GM06990 (cell line): Measurements from ENCODE around the gene SPTBN5.

Experiments
- DNase-seq: peaks from one replicate; pipeline ENCODE4 v3.0.0-alpha.2; 2011; ENCODE audit not compliant: insufficient read length; ENCODE audit errors: extremely low read depth
- H3K27me3 ChIP-seq: replicated peaks from 2 replicates; pipeline ENCODE4 v1.6.0; 2011; ENCODE audit warnings: low read length; ENCODE audit not compliant: control insufficient read depth, insufficient read depth
- H3K36me3 ChIP-seq: 2 replicates; pipeline ENCODE4 v1.5.1; 2011; ENCODE audit warnings: low read length; ENCODE audit not compliant: control insufficient read depth, insufficient read depth
- H3K4me3 ChIP-seq: replicated peaks from 2 replicates; pipeline ENCODE4 v1.5.1; 2011; ENCODE audit warnings: low read depth, mild to moderate bottlenecking, control low read depth, low read length
- TF ChIP-seq, protein P1 (sequence below): IDR thresholded peaks from 2 replicates; pipeline ENCODE4 v1.5.1; 2011; ENCODE audit warnings: low read length, control low read depth, mild to moderate bottlenecking, inconsistent platforms; ENCODE audit not compliant: insufficient read depth, poor library complexity, severe bottlenecking

SPTBN5 gene

DNA sequence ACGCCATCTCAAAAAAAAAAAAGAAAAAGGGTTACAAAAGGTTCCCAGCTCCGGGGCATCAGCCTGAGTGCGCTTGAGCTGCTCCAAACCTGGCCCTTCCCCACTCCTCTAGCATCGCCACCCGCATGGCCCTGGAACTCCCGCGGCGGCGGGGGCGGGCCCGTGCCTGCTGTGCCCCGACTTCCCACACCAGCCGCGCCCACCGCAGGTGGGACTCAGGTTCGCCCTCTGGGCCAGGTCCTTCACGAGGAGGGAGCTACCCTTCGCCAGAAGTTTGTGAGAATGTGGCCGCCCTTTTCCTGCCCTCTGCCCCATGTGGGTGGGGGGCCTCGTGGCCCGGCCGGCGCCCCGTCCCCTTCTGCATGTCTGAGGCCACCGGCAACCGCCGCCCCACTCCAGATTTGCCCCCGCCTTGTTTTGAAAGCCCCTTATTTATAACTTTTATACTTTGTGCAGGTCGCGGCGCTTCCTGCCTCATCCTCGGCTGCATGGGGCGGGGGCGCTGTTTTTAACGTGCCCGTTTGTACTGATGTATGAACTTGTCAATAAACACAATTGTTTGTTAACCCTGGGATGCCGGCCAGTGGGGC, 66.5 kb downstream of the SPTBN5 start:
- H3K36me3 ChIP-seq: peaks cover 16% of the 10 kb centered on the region
- no peaks in the 10 kb centered on the region for H3K27me3 ChIP-seq
- H3K4me3 ChIP-seq: peak overlapping the region; percentile 58
- TF ChIP-seq, protein P1, sequence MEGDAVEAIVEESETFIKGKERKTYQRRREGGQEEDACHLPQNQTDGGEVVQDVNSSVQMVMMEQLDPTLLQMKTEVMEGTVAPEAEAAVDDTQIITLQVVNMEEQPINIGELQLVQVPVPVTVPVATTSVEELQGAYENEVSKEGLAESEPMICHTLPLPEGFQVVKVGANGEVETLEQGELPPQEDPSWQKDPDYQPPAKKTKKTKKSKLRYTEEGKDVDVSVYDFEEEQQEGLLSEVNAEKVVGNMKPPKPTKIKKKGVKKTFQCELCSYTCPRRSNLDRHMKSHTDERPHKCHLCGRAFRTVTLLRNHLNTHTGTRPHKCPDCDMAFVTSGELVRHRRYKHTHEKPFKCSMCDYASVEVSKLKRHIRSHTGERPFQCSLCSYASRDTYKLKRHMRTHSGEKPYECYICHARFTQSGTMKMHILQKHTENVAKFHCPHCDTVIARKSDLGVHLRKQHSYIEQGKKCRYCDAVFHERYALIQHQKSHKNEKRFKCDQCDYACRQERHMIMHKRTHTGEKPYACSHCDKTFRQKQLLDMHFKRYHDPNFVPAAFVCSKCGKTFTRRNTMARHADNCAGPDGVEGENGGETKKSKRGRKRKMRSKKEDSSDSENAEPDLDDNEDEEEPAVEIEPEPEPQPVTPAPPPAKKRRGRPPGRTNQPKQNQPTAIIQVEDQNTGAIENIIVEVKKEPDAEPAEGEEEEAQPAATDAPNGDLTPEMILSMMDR: no peak
- no peak for DNase-seq

DNA sequence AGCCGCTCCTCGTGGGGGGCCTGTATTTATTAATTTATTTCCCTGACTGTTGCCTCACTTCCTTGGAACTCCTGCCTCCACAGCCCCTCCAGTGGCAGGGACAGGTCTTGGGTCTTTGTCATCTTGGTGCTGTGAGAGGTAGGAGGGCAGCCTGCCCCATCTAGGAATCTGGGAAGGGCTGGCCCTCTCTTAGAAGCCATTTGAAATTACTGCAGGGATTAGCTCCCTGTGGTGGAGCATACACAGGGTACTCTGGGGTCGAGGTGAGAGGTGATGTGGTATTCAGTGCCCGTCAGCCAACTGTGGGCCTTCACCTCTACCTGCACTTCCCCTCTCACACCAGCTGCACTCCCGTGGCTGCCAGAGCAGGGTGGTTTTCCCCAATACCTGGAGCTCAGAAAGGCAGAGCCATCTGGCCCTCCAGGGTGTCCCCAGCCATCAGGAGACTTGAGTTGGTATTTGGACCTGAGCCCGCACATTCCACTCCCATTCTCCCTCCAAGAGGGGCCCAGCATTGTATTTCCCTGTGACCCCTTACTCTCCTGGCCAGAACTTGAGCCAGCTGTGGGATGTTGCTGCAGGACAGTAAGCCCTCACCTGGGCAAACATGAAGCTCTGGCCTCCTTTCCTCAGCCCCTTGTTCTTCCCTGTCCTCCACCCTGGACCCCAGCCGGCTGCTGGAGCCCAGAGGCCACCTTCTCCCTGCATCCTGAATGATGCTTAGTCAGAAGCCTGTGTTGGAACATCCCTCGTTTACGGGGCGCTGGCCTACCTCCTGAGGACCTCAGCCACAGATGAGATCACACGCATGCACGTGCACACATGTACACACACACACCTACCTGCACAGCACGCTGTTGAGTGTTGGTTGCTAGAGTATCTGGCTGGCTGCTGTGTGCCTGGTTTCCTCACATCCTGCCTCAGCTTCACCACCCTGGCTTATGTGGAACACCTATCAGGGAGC, 68.0 kb downstream of the SPTBN5 start:
- no peaks in the 10 kb centered on the region for H3K27me3 ChIP-seq
- no peak for DNase-seq
- peaks cover 16% of the 10 kb centered on the region for H3K36me3 ChIP-seq

DNA sequence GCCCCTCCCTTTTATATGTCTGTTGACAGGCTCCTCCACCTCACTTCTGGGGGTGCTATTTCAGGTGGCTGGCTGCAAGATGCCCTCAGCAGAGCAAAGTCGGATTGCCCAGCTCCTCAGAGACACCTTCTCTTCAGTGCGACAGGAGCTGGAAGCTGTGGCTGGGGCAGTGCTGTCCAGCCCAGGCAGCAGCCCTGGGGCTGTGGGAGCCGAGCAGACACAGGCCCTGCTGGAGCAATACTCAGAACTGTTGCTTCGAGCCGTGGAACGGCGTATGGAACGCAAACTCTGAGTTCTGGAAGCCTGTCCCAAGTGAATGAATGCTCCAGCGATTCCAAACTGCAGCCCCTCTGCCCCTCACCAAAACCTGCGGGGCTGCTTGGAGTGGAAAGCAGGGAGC, 68.7 kb downstream of the SPTBN5 start:
- no peak for DNase-seq
- no peak overlapping the region for H3K4me3 ChIP-seq
- H3K36me3 ChIP-seq: peaks cover 16% of the 10 kb centered on the region
- no peaks in the 10 kb centered on the region for H3K27me3 ChIP-seq
- TF ChIP-seq, protein P1: no peak

More for the DNA sequence above, 68.0 kb downstream of the SPTBN5 start:
- TF ChIP-seq, protein P1: no peak
- no peak overlapping the region for H3K4me3 ChIP-seq

DNA sequence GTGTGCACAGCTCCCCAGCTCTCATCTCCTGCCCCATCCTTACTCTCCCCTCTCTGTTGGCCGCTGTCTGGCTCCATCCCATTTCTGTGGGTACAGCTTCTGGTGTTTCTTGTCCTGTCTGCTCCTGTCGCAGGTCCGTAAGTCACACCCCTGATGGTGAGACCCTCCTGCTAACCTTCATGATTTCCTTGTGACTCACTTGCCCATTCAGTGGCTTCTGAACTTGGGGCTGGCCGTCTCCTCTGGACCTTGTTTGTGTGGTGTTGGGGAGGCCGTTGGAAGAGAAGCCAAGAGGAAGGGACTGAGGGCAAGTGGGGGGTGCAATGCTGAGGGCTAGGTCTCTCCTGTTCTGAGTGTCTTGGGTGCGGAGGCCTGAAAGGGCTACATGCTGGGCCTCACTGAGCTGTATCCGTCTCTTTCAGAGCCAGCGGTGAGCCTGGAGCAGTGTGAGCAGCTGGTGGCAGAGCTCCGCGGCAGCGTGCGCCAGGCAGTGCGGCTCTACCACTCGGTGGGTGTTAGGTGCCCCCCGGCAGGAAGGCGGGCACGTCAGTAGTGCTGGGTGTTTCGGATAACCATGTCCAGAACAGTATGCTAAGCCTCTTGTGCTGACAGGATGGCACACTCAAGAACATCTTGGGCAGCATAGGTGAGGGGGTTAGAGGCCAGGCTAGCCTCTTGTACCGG, 69.6 kb downstream of the SPTBN5 start:
- H3K36me3 ChIP-seq: peaks cover 17% of the 10 kb centered on the region
- TF ChIP-seq, protein P1: no peak
- no peak overlapping the region for H3K4me3 ChIP-seq
- DNase-seq: no peak
- no peaks in the 10 kb centered on the region for H3K27me3 ChIP-seq

DNA sequence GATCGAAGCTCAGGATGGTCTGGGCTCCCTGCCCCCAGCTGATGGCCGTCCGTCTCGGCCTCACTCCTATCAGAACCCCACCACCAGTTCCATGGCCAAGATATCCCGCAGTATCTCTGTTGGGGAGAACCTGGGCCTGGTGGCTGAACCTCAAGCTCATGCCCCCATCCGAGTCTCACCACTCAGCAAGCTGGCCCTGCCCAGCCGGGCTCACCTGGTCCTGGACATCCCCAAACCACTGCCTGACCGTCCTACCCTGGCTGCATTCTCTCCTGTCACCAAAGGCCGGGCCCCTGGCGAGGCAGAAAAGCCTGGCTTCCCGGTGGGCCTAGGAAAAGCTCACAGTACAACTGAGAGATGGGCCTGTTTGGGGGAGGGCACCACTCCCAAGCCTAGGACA, 70.4 kb downstream of the SPTBN5 start:
- no peak overlapping the region for H3K4me3 ChIP-seq
- H3K27me3 ChIP-seq: no peaks in the 10 kb centered on the region
- no peak for DNase-seq
- TF ChIP-seq, protein P1: no peak
- H3K36me3 ChIP-seq: peaks cover 24% of the 10 kb centered on the region
